CD14-positive monocyte (primary cell): ENCODE results near the gene GPR158. TPM values are rescaled to one million over a fixed set of nuclear protein-coding genes. Genes with fewer than 3 reads are reported as not detected.

ENCODE experiments used
- DNase-seq, 3 donors: peaks; one replicate each; pipeline ENCODE4 v3.0.0-alpha.2; 2011 to 2022
- H2AFZ ChIP-seq: 2 replicates; pipeline ENCODE4 v1.6.0; 2012; ENCODE audit warnings: mild to moderate bottlenecking, low read depth, low read length, inconsistent platforms; ENCODE audit not compliant: insufficient read depth, poor library complexity, severe bottlenecking
- H3K27ac ChIP-seq, 2 donors: 1 replicate in 1 of 2; 2 replicates in 1 of 2; pipeline ENCODE4 v1.5.1; 2012 to 2013; ENCODE audit warnings: low read length in 2 of 2, control low read depth in 1 of 2, inconsistent platforms in 1 of 2, low read depth in 1 of 2, mild to moderate bottlenecking in 1 of 2
- H3K27me3 ChIP-seq, 2 donors: one replicate each; pipeline versions ENCODE4 v1.6.0 to v1.6.1; 2011 to 2013; ENCODE audit warnings: low read length in 2 of 2; ENCODE audit not compliant: control insufficient read depth in 2 of 2, insufficient read depth in 2 of 2
- H3K36me3 ChIP-seq, 2 donors: replicated peaks in 1 of 2; 1 replicate in 1 of 2; 2 replicates in 1 of 2; pipeline versions ENCODE4 v1.5.1 to v1.6.1; 2012 to 2013; ENCODE audit warnings: low read length in 2 of 2, control low read depth in 1 of 2, inconsistent platforms in 1 of 2, mild to moderate bottlenecking in 1 of 2; ENCODE audit not compliant: insufficient read depth in 2 of 2, control insufficient read depth in 1 of 2
- H3K4me1 ChIP-seq, 2 donors: 1 replicate in 1 of 2; 2 replicates in 1 of 2; pipeline versions ENCODE4 v1.5.1 to v1.6.1; 2012 to 2013; ENCODE audit warnings: low read length in 2 of 2, control low read depth in 1 of 2, inconsistent platforms in 1 of 2, mild to moderate bottlenecking in 1 of 2, moderate library complexity in 1 of 2; ENCODE audit not compliant: insufficient read depth in 2 of 2, control insufficient read depth in 1 of 2
- H3K4me2 ChIP-seq: replicated peaks from 2 replicates; pipeline ENCODE3; 2012; ENCODE audit warnings: low read length, moderate library complexity, mild to moderate bottlenecking; ENCODE audit not compliant: poor library complexity, severe bottlenecking; ENCODE audit errors: extremely low read depth
- H3K4me3 ChIP-seq, 3 experiments: fragments of 200-600 bp in 1 of 3; sonication (generic) in 1 of 3; replicated peaks in 1 of 3; 1 replicate in 2 of 3; 2 replicates in 1 of 3; pipeline ENCODE4 v1.5.1; 2011 to 2013; ENCODE audit warnings: low read length in 3 of 3, mild to moderate bottlenecking in 3 of 3, control low read depth in 2 of 3, low read depth in 2 of 3, inconsistent platforms in 1 of 3, moderate library complexity in 1 of 3
- H3K79me2 ChIP-seq: 2 replicates; pipeline ENCODE4 v1.6.0; 2012; ENCODE audit warnings: mild to moderate bottlenecking, control low read depth, inconsistent platforms, low read length, moderate library complexity; ENCODE audit not compliant: insufficient read depth
- H3K9ac ChIP-seq: 2 replicates; pipeline ENCODE4 v1.6.0; 2017; ENCODE audit warnings: low read length, mild to moderate bottlenecking; ENCODE audit not compliant: insufficient read depth, poor library complexity, severe bottlenecking
- H3K9me3 ChIP-seq, 2 donors: replicated peaks in 1 of 2; 1 replicate in 1 of 2; 2 replicates in 1 of 2; pipeline versions ENCODE4 v1.5.1 to v1.6.1; 2012 to 2013; ENCODE audit warnings: low read length in 2 of 2, control low read depth in 1 of 2; ENCODE audit not compliant: control insufficient read depth in 1 of 2, insufficient read depth in 1 of 2
- H4K20me1 ChIP-seq: 2 replicates; pipeline ENCODE4 v1.6.0; 2012; ENCODE audit warnings: mild to moderate bottlenecking, low read length, control low read depth, moderate library complexity; ENCODE audit not compliant: insufficient read depth
- H3K27ac Mint-ChIP-seq, 7 donors: one replicate each; pipeline ENCODE4 v1.8.0; 2020; ENCODE audit warnings: mild to moderate bottlenecking in 7 of 7, mixed read lengths in 7 of 7, moderate library complexity in 6 of 7, inconsistent platforms in 2 of 7
- H3K27me3 Mint-ChIP-seq, 3 donors: one replicate each; pipeline ENCODE4 v1.8.0; 2021 to 2022; ENCODE audit warnings: low read depth in 3 of 3, mild to moderate bottlenecking in 3 of 3, mixed read lengths in 3 of 3, moderate library complexity in 3 of 3, inconsistent platforms in 1 of 3
- H3K36me3 Mint-ChIP-seq, 2 donors: one replicate each; pipeline ENCODE4 v1.8.0; 2020; ENCODE audit warnings: mixed read lengths in 2 of 2, inconsistent platforms in 1 of 2, mild to moderate bottlenecking in 1 of 2
- H3K4me1 Mint-ChIP-seq: one replicate; pipeline ENCODE4 v1.8.0; 2020; ENCODE audit warnings: mild to moderate bottlenecking, mixed read lengths
- H3K4me3 Mint-ChIP-seq, 2 donors: one replicate each; pipeline ENCODE4 v1.8.0; 2020; ENCODE audit warnings: mild to moderate bottlenecking in 2 of 2, mixed read lengths in 2 of 2, moderate library complexity in 1 of 2
- H3K9me3 Mint-ChIP-seq, 7 donors: one replicate each; pipeline ENCODE4 v1.8.0; 2020 to 2022; ENCODE audit warnings: mixed read lengths in 7 of 7, mild to moderate bottlenecking in 6 of 7, moderate library complexity in 6 of 7, inconsistent platforms in 2 of 7
- WGBS: methylation state at CpG from one replicate; pipeline ENCODE4 v1.1.5; 2013; ENCODE audit warnings: missing lambda C conversion rate; ENCODE audit not compliant: insufficient coverage; 5-methylcytosine and 5-hydroxymethylcytosine counted together
- intact Hi-C, 2 donors: fragments of 100-400 bp; cut with micrococcal nuclease; formaldehyde crosslinking; loops; one replicate each; pipeline versions ENCODE4 v1.15.0 to v1.15.1; 2023
- polyA plus RNA-seq, 3 donors: library from polyadenylated mRNA; depleted of rRNA in 1 of 3; unstranded in 2 of 3; stranded (reverse) in 1 of 3; fragments of 300-500 nt in 2 of 3; fragments of >200 nt in 1 of 3; fragmentation: Illumina TruSeq in 2 of 3; gene quantifications; 1 replicate in 2 of 3; 2 replicates in 1 of 3; pipeline ENCODE4 v1.2.3, GENCODE V29; 2012 to 2021
- TF ChIP-seq, protein P1 (sequence below): fragments of 200-600 bp; IDR thresholded peaks from one replicate; pipeline ENCODE4 v1.8.0; 2022; ENCODE audit warnings: antibody characterized with exemption, mild to moderate bottlenecking

Gene GPR158
- polyA plus RNA-seq, 3 donors, result not detected

DNA sequence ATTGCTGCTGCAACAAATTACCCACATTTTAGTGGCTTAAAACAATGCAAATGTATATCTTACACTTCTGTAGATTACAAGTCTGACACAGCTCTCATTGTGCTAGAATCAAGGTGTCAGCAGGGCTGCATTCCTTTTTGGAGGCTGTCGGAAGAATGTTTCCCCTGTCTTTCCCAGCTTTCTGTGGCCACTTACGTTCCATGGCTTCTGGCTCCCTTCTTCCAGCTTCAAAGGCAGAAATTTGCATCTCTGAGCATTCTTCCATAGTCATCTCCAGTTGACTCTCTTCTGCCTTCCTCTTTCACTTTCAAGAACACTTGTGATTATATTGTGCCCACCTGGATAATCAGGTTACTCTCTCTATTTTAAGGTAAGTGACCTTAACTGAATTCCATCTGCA is 125.3 kb downstream of the GPR158 start:
- H2AFZ ChIP-seq, result no peak overlapping the region
- H3K9me3 ChIP-seq, result peaks cover 0 to 3% of the 10 kb centered on the region in 2 donors
- TF ChIP-seq, protein P1, sequence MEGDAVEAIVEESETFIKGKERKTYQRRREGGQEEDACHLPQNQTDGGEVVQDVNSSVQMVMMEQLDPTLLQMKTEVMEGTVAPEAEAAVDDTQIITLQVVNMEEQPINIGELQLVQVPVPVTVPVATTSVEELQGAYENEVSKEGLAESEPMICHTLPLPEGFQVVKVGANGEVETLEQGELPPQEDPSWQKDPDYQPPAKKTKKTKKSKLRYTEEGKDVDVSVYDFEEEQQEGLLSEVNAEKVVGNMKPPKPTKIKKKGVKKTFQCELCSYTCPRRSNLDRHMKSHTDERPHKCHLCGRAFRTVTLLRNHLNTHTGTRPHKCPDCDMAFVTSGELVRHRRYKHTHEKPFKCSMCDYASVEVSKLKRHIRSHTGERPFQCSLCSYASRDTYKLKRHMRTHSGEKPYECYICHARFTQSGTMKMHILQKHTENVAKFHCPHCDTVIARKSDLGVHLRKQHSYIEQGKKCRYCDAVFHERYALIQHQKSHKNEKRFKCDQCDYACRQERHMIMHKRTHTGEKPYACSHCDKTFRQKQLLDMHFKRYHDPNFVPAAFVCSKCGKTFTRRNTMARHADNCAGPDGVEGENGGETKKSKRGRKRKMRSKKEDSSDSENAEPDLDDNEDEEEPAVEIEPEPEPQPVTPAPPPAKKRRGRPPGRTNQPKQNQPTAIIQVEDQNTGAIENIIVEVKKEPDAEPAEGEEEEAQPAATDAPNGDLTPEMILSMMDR, result no peak
- H3K4me2 ChIP-seq, result no peak overlapping the region
- Mint-ChIP-seq H3K27ac (no peak overlapping the region), H3K36me3 (no peaks in the 10 kb centered on the region), H3K27me3 (no peaks in the 10 kb centered on the region), H3K9me3 (peaks cover 0 to 7% (median 4%) of the 10 kb centered on the region in 7 donors), H3K4me3 (no peak overlapping the region), H3K4me1 (no peaks in the 10 kb centered on the region)
- H3K79me2 ChIP-seq, result no peaks in the 10 kb centered on the region
- H3K9ac ChIP-seq, result no peak overlapping the region
- no peaks in the 10 kb centered on the region for H4K20me1 ChIP-seq
- WGBS, result 56% methylated on average over 2 of the region's 2 CpGs
- no peak overlapping the region for H3K27ac ChIP-seq
- no peak for DNase-seq
- no peaks in the 10 kb centered on the region for H3K4me1 ChIP-seq
- intact Hi-C loops, result no loop called here
- no peaks in the 10 kb centered on the region for H3K36me3 ChIP-seq
- H3K27me3 ChIP-seq, result no peaks in the 10 kb centered on the region
- H3K4me3 ChIP-seq, result no peak overlapping the region

DNA sequence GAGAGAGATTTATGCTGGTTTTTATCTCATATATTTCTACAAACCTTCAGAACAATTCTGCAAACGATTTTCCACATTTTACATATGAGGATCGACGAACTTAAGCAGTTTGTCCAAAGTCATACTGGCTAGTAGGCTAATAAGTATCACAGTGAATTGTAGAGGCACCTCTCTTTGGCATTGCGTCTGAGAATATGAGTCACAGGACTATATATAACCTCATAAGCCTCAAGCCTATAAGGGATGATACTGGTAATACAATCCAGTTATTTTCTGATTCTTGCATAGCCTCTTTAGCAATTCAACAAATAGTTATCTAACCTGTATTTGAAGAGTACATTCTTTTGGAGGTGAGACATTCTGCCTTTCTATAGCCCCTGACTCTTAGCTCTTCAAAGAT is 129.8 kb downstream of the GPR158 start:
- Mint-ChIP-seq H3K36me3 (no peaks in the 10 kb centered on the region), H3K27me3 (no peaks in the 10 kb centered on the region), H3K4me3 (no peak overlapping the region), H3K27ac (no peak overlapping the region), H3K4me1 (no peaks in the 10 kb centered on the region), H3K9me3 (peaks cover 2 to 12% (median 8%) of the 10 kb centered on the region in 7 donors)
- Histone ChIP-seq H3K27ac (no peak overlapping the region), H3K4me3 (no peak overlapping the region), H3K4me2 (no peak overlapping the region), H3K79me2 (no peaks in the 10 kb centered on the region), H3K27me3 (no peaks in the 10 kb centered on the region), H3K9me3 (peaks cover 0 to 4% of the 10 kb centered on the region in 2 donors), H3K36me3 (no peaks in the 10 kb centered on the region), H4K20me1 (no peaks in the 10 kb centered on the region), H3K4me1 (no peaks in the 10 kb centered on the region), H3K9ac (no peak overlapping the region), H2AFZ (no peak overlapping the region)
- TF ChIP-seq, protein P1, result no peak
- no CpG with 5 or more reads among the region's 4 CpGs for WGBS
- intact Hi-C loops, result no loop called here
- no peak for DNase-seq
